B cell (primary cell): ENCODE data around the gene XRCC3. TPM values are rescaled to one million over a fixed set of nuclear protein-coding genes. Genes with fewer than 3 reads are reported as not detected.

ENCODE experiments used
- ATAC-seq: fragments of 200-7000 bp; cut with Tn5 transposase; one replicate; pipeline ENCODE4 v1.10.0; 2021; ENCODE audit warnings: low read depth, mild to moderate bottlenecking, moderate number of reproducible peaks, moderate library complexity
- CTCF ChIA-PET: fragments of 350-600 bp; sonication (Branson Sonifier 250); formaldehyde crosslinking; loops from one replicate; lab custom pipeline; 2021; ENCODE audit warnings: antibody characterized with exemption, inconsistent platforms; lab: Charles Lee
- POLR2A ChIA-PET: fragments of 350-600 bp; sonication (Branson Sonifier 250); formaldehyde crosslinking; loops from one replicate; lab custom pipeline; 2021; ENCODE audit warnings: antibody characterized with exemption; lab: Charles Lee
- DNase-seq: peaks from one replicate; pipeline ENCODE4 v3.0.0; 2013
- H2AFZ ChIP-seq: 2 replicates; pipeline ENCODE4 v1.6.1; 2012; ENCODE audit warnings: mild to moderate bottlenecking, low read depth, low read length; ENCODE audit not compliant: insufficient read depth, poor library complexity, severe bottlenecking
- H3K27ac ChIP-seq, 2 donors: 1 replicate in 1 of 2; 2 replicates in 1 of 2; pipeline ENCODE4 v1.5.1; 2012 to 2013; ENCODE audit warnings: low read length in 2 of 2, mild to moderate bottlenecking in 2 of 2, moderate library complexity in 1 of 2
- H3K27me3 ChIP-seq, 4 experiments: fragments of 200-600 bp in 1 of 4; sonication (generic) in 1 of 4; replicated peaks in 1 of 4; 1 replicate in 2 of 4; 2 replicates in 2 of 4; pipeline versions ENCODE4 v1.6.1 to v1.7.0; 2013 to 2016; ENCODE audit warnings: low read length in 3 of 4, mild to moderate bottlenecking in 2 of 4, mixed read lengths in 1 of 4, moderate library complexity in 1 of 4; ENCODE audit not compliant: insufficient read depth in 4 of 4, control insufficient read depth in 3 of 4; ENCODE audit errors: control extremely low read depth in 1 of 4
- H3K36me3 ChIP-seq, 2 experiments: replicated peaks in 1 of 2; 1 replicate in 1 of 2; 2 replicates in 1 of 2; pipeline versions ENCODE4 v1.6.1 to v1.7.1; 2013; ENCODE audit warnings: low read length in 1 of 2; ENCODE audit not compliant: insufficient read depth in 2 of 2, control insufficient read depth in 1 of 2; ENCODE audit errors: control extremely low read depth in 1 of 2, extremely low read depth in 1 of 2
- H3K4me1 ChIP-seq, 2 donors: fragments of 200-600 bp in 1 of 2; sonication (generic) in 1 of 2; 1 replicate in 1 of 2; 2 replicates in 1 of 2; pipeline versions ENCODE4 v1.5.1 to v1.6.1; 2013 to 2017; ENCODE audit warnings: low read length in 2 of 2; ENCODE audit not compliant: control insufficient read depth in 2 of 2, insufficient read depth in 2 of 2
- H3K4me2 ChIP-seq: replicated peaks from 2 replicates; pipeline ENCODE3; 2012; ENCODE audit warnings: mild to moderate bottlenecking, low read depth, low read length; ENCODE audit not compliant: poor library complexity, severe bottlenecking
- H3K4me3 ChIP-seq, 5 experiments: fragments of 200-600 bp in 1 of 5; sonication (generic) in 1 of 5; 1 replicate in 3 of 5; 2 replicates in 2 of 5; pipeline versions ENCODE4 v1.5.1 to v1.7.0; 2011 to 2016; ENCODE audit warnings: low read length in 4 of 5, mild to moderate bottlenecking in 4 of 5, low read depth in 2 of 5, control low read depth in 1 of 5, moderate library complexity in 1 of 5; ENCODE audit not compliant: insufficient read depth in 1 of 5; ENCODE audit errors: control extremely low read depth in 1 of 5, extremely low read depth in 1 of 5
- H3K79me2 ChIP-seq: fragments of 200-600 bp; sonication (generic); one replicate; pipeline ENCODE4 v1.6.0; 2016; ENCODE audit warnings: low read length; ENCODE audit not compliant: control insufficient read depth, insufficient read depth
- H3K9ac ChIP-seq: fragments of 200-600 bp; sonication (generic); 2 replicates; pipeline ENCODE4 v1.6.1; 2017; ENCODE audit warnings: mild to moderate bottlenecking, low read length, moderate library complexity
- H3K9me3 ChIP-seq, 3 donors: one replicate each; pipeline versions ENCODE4 v1.6.1 to v1.7.1; 2013; ENCODE audit warnings: low read length in 2 of 3; ENCODE audit not compliant: control insufficient read depth in 2 of 3, insufficient read depth in 1 of 3; ENCODE audit errors: control extremely low read depth in 1 of 3
- H4K20me1 ChIP-seq: 2 replicates; pipeline ENCODE4 v1.6.0; 2012; ENCODE audit warnings: mild to moderate bottlenecking, low read length; ENCODE audit not compliant: insufficient read depth, control insufficient read depth, poor library complexity, severe bottlenecking
- H3K27ac Mint-ChIP-seq: one replicate; pipeline ENCODE4 v1.8.0; 2021; ENCODE audit warnings: mixed read lengths
- H3K27me3 Mint-ChIP-seq: one replicate; pipeline ENCODE4 v1.8.0; 2021; ENCODE audit warnings: mixed read lengths
- H3K4me1 Mint-ChIP-seq: one replicate; pipeline ENCODE4 v1.8.0; 2021; ENCODE audit warnings: mixed read lengths
- H3K4me3 Mint-ChIP-seq: one replicate; pipeline ENCODE4 v1.8.0; 2021; ENCODE audit warnings: mixed read lengths
- H3K9me3 Mint-ChIP-seq: one replicate; pipeline ENCODE4 v1.8.0; 2022; ENCODE audit warnings: mixed read lengths; ENCODE audit not compliant: insufficient read depth
- EZH2 ChIP-seq: IDR thresholded peaks from 2 replicates; pipeline ENCODE4 v1.6.1; 2012; ENCODE audit warnings: borderline replicate concordance, low read depth, mild to moderate bottlenecking, moderate library complexity, low read length; ENCODE audit not compliant: insufficient read depth, poor library complexity, severe bottlenecking
- WGBS: methylation state at CpG from one replicate; pipeline ENCODE4 v1.1.5; 2013; ENCODE audit warnings: missing lambda C conversion rate; ENCODE audit not compliant: insufficient coverage; 5-methylcytosine and 5-hydroxymethylcytosine counted together
- intact Hi-C: fragments of 100-400 bp; cut with micrococcal nuclease; formaldehyde crosslinking; loops from one replicate; pipeline ENCODE4 v1.10.0; 2022
- polyA plus RNA-seq: library from polyadenylated mRNA; depleted of rRNA; stranded (reverse); fragments of >200 nt; gene quantifications from 2 replicates; pipeline ENCODE4 v1.2.3, GENCODE V29; 2012
- total RNA-seq, 2 donors: library from RNA; stranded (reverse); fragments of 120-200 nt in 1 of 2; gene quantifications; 1 replicate in 1 of 2; 2 replicates in 1 of 2; pipeline versions ENCODE4 v1.2.3 to v1.2.4, GENCODE V29; 2013 to 2022
- TF ChIP-seq, protein P1 (sequence below): fragments of 200-600 bp; IDR thresholded peaks from one replicate; pipeline ENCODE4 v1.8.0; 2022; ENCODE audit warnings: antibody characterized with exemption, mild to moderate bottlenecking

XRCC3 gene
- total and polyA plus RNA-seq, 2 donors (not counting 1 experiment from before 2014, with no cell fraction given): 18.0 to 19.7 TPM

DNA sequence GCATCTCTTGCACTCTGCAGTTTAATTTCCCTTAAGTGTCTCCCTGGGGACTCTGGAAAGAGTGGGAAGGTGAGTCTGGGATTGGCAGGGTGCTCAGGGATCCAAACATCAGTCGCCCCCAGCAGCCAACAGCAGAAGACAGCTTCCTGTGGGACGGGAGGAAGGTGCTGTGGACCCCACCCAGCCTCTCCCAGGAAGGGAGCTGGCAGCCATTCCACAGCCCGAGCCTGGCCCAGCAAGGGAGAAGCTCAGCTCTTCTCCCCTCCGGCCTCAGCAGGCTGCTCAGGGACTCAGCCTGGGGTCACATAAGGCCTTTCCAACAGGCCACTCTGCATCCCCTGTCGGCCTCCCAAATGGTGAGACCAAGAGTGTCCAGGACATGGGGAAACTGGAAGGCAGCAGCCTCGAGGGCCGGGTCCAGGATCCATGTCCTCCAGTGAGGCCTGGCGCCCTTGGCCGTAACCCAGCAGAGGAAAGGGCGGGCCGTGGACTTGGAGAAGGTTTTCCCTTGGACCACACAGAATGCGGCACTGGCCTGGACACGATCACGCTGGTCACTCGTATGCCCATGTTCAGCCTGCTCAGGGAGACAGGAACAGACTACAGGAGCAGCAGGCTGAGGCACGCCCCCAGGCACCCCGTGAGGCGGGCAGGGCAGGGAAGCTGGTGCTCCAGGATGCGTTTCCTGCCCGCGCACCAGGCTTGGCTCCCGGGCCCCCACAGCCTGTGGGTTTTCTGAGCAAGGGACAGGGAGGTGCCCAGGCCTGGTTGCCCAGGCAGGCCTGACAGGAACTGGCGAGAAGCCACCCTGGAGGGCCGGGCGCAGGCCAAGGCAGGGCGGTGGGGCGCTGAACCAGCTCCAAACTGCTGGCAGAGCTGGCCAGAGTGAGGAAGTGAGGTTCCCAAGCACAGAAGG lies 3.5 kb downstream of the XRCC3 start:
- H3K4me3 ChIP-seq: no peak overlapping the region
- DNase-seq (no peak), ATAC-seq (no peak)
- H3K4me1 ChIP-seq: peaks cover 13 to 20% of the 10 kb centered on the region in 2 donors
- 92% methylated on average over 27 of the region's 27 CpGs for WGBS
- H3K4me1 Mint-ChIP-seq: peaks cover 15% of the 10 kb centered on the region
- peaks cover 0 to 10% of the 10 kb centered on the region in 2 experiments for H3K36me3 ChIP-seq
- H3K9me3 Mint-ChIP-seq: no peaks in the 10 kb centered on the region
- H3K4me3 Mint-ChIP-seq: no peak overlapping the region
- peaks cover 33% of the 10 kb centered on the region for H3K79me2 ChIP-seq
- no peak overlapping the region for H3K4me2 ChIP-seq
- no peak overlapping the region for H3K27ac Mint-ChIP-seq
- no peak overlapping the region for H3K27ac ChIP-seq
- ChIA-PET POLR2A (no interaction called here), CTCF (interaction anchor here (0.7 kb wide), 1 partner anchor 179 kb away, joined by 3 read pairs; no protein-coding TSS in a partner anchor)
- peaks cover 7% of the 10 kb centered on the region for H4K20me1 ChIP-seq
- H3K27me3 ChIP-seq: no peaks in the 10 kb centered on the region
- TF ChIP-seq, protein P1, sequence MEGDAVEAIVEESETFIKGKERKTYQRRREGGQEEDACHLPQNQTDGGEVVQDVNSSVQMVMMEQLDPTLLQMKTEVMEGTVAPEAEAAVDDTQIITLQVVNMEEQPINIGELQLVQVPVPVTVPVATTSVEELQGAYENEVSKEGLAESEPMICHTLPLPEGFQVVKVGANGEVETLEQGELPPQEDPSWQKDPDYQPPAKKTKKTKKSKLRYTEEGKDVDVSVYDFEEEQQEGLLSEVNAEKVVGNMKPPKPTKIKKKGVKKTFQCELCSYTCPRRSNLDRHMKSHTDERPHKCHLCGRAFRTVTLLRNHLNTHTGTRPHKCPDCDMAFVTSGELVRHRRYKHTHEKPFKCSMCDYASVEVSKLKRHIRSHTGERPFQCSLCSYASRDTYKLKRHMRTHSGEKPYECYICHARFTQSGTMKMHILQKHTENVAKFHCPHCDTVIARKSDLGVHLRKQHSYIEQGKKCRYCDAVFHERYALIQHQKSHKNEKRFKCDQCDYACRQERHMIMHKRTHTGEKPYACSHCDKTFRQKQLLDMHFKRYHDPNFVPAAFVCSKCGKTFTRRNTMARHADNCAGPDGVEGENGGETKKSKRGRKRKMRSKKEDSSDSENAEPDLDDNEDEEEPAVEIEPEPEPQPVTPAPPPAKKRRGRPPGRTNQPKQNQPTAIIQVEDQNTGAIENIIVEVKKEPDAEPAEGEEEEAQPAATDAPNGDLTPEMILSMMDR: no peak
- TF ChIP-seq EZH2: no peak
- no peak overlapping the region for H2AFZ ChIP-seq
- no peaks in the 10 kb centered on the region for H3K9me3 ChIP-seq
- no peak overlapping the region for H3K9ac ChIP-seq
- H3K27me3 Mint-ChIP-seq: no peaks in the 10 kb centered on the region
- intact Hi-C loops: no loop called here
